HG02852 (cell line): ENCODE results near the gene NCR2.

Experiments
- ATAC-seq: cut with Tn5 transposase; IDR thresholded peaks from one replicate; pipeline ENCODE4 v1.9.1; 2021; ENCODE audit warnings: mild to moderate bottlenecking, moderate library complexity; ENCODE audit not compliant: unreplicated experiment

NCR2 gene

DNA sequence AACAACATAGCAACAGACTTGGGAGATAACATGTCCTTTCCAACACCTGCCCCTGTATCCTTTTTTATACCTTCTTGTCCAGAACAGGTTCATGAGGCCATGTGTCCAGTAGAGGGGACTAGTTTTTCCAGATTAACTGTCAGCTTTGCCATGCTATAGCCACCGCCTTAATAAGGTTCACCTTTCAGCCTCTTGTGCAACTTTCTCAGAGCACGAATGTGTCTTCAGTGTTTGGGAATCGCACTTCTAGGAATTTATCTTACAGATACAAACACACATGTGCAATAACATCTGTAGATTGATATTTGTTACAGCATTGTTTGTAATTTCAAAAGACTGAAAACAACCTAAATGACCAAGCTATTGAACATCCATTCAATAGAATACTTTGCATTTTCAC, 21.4 kb downstream of the NCR2 start:
- no peak for ATAC-seq

DNA sequence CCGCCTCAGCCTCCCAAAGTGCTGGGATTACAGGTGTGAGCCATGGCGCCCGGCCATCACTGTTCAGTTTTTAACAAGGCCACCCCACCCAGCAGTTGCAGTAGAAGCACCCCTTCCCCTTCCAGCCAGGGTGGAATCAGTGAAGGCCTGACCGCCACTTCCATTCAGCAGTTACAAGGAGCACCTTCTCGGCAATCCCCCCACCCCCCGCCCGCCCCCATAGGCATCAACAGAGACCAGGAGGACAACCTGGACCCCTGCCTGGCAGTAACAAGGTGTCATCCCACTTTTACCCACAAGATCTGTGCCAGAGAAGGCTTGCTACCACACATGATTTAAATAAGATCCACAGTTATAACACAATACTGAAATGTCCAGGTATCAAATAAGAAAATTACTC, 23.1 kb downstream of the NCR2 start:
- ATAC-seq: no peak

DNA sequence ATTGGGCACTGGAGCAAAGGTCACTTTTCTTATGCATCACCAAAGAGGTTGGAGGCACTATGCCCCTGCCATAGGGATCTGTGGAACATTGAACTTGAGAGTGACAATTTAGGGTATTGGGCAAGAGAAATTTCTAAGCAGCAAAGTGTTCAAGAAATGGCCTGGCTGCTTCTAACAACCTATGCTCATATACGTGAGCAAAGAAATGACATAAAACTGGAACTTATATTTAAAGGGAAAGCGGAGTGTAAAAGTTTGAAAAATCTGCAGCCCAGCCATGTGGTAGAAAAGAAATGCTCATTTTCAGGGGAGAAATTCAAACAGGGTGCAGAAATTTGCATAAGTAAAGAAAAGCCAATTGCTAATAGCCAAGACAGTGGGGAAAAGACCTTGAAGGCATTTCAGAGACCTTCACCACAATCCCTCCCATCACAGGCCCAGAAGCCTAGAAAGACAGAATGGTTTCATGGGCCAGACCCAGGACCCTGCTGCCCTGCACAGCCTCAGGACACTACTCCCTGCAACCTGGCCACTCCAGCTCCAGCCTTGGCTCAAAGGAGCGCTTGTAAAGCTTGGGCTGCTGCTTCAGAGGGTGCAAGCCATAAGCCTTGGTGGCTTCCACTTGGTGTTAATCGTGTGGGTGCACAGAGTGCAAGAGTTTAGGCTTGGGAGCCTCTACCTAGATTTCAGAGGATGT, 24.4 kb downstream of the NCR2 start:
- no peak for ATAC-seq

- ATAC-seq: no peak
These were observed 24.9 kb downstream of the NCR2 start for GRCh38 chr6:41360314-41360685.

GRCh38 chr6:41366150-41366549, 30.7 kb downstream of the NCR2 start:
- ATAC-seq: no peak

DNA sequence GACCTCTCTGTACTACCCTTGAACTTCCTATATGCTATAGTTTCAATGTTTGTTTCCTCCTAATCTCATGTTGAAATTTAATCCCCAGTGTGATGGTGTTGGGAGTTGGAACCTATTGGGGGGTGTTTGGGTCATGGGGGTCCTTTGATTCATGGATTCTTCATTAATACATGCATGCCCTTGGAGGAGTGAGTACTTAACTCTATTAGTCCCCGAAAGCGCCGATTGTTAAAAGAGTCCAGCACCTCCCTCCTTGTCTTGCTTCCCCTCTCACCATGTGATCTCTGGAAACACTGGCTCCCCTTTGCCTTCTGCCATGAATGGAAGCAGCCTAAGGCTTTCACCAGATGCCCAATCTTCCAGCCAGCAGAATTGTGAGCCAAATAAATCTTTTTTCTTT, 31.7 kb downstream of the NCR2 start:
- no peak for ATAC-seq

DNA sequence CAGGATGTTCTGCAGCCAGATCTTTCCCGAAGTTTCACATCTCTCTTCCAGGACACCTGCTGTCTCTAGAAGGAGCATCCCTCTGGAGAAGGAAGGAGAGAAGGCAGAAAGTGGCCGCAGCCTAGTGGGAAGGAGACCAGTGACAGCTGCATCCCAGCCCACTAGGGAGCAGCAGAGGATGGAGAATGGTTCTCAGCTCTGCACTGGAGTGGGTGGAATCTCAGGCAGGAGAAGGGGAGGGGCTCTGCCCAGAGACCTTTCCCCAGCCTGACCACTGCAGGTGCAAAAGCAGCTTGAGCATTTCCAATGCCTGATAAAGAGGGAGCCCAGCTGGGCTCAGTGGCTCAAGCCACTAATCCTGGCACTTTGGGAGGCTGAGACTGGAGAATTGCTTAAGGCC, 32.3 kb downstream of the NCR2 start:
- ATAC-seq: no peak

- no peak for ATAC-seq
These were observed 35.2 kb downstream of the NCR2 start for GRCh38 chr6:41370488-41371111.

GRCh38 chr6:41371461-41371991, 36.1 kb downstream of the NCR2 start:
- no peak for ATAC-seq

DNA sequence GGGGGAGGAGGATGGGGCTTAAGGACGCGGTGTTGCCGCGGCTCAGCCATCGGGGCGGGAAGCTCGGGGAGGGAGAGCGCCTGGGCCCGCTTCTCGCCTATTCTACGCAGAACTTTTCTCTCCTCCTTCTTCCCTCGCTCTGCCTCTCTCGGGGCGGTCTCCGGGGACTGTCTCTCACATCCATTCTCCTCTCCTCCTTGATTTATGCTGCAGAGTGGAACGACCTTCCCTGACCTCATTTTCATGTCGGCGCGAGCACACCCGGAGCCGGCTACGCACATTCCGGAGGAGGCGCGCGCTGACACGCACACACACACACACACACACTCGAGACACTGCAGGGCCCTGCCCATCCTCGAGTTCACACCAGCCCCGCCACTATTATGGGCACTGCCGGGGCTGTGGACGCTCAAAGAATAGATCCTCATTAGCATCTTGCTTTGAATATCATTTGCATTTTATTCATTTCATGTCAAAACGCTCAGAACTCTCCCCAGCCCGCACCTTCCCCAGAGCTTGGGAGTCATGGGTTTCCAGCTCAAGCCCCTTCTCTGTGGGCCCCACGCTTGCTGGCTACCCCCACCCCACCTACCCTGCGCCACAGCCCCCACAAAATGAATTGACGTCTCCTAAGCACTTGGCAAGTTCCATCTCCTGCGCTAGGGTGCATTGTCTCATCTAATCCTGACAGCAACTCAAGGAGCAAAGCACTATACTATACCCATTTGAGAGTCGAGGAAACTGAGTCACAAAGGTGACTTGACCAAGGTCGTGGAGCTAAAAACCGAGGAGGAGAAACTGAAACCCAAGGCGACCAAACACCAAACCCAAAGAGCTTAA, 36.8 kb downstream of the NCR2 start:
- no peak for ATAC-seq

GRCh38 chr6:41372832-41373626, 37.6 kb downstream of the NCR2 start:
- no peak for ATAC-seq

DNA sequence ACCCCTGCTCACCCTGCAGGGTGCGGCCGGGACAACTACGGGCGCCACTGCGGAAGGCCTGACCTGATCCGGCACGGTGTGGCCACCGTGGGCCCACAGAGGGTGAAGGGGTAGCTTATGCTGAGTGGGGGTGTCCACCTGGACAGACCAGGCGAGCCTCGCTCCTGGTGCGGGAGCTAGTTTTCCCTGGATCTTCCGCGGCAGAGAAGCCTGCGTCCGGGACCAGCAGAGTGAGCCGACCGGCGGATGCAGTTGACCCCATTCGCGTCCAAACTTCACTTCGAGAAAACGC, 38.2 kb downstream of the NCR2 start:
- ATAC-seq: no peak

DNA sequence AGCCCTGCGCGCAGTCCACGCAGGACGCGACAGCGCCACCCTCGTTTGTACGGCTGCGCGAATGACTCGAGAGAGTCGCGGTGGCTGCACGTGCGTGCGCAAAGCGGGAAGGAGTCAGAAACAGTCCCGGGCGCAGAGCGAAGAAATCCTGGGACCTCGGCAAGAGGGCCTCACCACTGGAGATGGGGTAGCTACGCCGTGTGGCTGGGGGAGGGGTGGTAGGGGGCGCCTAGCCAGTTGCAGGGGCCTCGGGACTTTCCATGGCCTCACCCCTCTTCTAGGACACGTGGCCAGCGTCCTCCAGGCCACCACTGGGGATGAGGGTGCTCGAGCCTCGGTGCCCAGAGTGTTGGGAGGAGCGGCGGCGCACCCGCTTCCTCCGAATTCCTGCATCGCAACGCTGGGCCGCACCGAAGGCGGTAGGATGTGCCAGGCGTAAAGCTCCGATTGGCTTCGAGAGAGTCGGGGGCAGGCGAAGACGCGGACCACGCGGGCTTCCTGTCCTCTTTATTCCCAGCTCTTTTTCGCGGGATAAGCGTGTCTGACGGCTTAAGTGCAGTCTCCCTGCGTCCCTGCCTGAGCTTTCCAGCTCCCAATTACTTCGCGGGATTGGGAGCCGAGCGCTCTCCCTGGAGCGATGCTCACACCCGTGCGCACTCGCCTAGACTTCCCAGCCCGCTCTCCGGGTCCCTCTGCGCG, 38.7 kb downstream of the NCR2 start:
- no peak for ATAC-seq

DNA sequence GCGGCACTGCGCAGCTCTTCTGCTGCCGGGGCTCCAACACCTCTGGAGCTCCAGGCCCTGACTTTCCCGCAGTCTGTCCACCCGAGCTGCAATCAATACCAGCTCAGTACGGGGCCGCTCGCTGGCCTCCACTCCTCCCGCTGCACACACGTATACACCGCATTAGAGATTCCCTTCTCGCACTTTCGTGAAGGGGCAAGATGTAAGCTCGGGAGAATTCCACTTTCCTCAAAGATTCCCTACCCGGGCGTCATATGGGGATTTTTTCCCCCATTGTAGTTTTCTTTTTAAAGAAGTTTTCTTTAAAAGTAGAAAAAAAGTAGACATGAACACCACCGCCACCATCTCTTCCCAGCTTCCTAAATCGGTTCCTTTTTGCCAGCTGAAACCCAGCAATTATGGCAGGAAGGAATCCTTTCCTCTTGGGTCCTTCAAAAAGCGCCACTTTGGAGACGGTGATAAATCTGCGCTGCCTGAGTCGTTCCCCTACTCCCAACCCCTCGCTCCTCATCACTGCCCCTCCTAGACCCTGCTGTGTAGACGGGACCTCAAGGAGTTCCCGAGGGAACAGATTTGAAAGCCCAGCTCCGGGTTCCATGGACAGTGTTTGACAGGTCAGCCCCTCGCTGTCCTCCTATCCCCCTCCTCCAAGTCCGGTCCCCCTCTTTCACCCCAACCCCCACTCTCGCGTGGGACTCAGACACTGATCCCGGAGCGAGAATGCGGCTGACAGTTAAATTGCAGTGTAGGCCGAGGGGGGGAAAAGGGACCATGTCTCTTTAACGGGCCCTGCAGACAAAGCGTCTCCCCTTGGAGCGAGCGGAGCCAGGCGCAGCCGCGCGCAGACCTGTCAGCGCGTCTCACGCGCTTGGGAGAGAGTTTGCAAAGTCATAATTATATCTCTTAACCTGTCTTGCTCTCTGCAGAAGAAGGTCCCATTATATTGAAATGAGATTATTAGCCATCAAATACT, 39.5 kb downstream of the NCR2 start:
- no peak for ATAC-seq

DNA sequence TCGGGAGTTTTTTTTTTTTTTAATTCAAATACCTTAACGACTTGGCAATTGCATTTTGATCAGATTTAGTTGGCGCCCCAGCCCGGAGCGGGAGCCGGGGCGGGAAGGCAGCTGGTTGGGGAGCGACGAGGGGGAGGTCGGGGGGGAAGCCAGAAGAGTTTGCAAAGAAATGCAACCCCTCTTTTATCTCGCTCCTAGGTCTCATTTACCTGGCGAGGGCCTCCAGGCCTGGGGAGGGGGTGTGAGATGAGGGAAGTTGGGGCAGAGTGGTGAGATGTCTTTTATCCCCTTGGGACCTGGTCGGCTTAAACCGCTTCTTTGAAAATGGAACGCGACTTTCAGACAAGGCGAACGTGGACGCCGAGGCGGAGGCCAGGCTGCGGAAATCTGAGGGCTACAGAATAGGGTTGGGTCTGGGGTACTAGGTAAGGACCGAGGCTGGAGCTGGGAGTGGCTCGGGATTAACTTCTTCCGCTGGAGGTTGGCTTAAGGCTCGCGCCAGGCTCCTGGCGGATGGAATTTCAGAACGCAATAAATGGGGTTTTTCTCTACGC, 40.3 kb downstream of the NCR2 start:
- no peak for ATAC-seq

- no peak for ATAC-seq
These were observed 40.8 kb downstream of the NCR2 start for GRCh38 chr6:41376176-41376575.

GRCh38 chr6:41377071-41377470, 41.7 kb downstream of the NCR2 start:
- ATAC-seq: no peak

DNA sequence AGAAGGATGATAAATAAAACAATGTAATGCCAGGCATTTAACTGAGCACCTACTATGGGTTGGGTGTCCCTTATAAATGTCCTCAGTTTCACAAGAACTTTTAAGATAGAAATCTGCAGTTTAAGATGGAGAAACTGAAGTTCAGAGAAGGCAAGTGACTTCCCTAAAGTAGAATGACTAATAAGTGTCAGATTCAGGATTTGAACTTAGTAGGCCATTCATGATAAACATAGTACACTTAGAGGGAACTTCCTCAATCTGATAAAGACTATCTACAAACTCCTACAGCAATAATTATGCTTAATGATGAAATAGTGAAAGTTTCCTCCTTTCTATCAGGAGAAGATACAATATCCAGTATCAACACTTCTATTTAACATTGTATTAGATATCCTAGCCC, 43.9 kb downstream of the NCR2 start:
- ATAC-seq: no peak

- no peak for ATAC-seq
These were observed 51.2 kb downstream of the NCR2 start for GRCh38 chr6:41386594-41386993.
